Activated T-cell treated with anti-CD3 and anti-CD28 coated beads, Interleukin-2, amount 50 U/mL, for 1 hour (primary cell): ENCODE data around the gene STOML1.

ENCODE experiments used
- DNase-seq: peaks from one replicate; pipeline ENCODE4 v3.0.0-alpha.2; 2020

Gene STOML1

GRCh38 chr15:74013374-74013894 is 21.3 kb upstream of the STOML1 start:
- no peak for DNase-seq

- no peak for DNase-seq
These were observed 19.5 kb upstream of the STOML1 start for GRCh38 chr15:74011610-74012009.

- DNase-seq = no peak
These were observed 18.9 kb upstream of the STOML1 start for GRCh38 chr15:74010929-74011540.

GRCh38 chr15:74008901-74009300 is 16.8 kb upstream of the STOML1 start:
- DNase-seq = no peak

GRCh38 chr15:74007820-74008371 is 15.8 kb upstream of the STOML1 start:
- no peak for DNase-seq

- no peak for DNase-seq
These were observed 14.9 kb upstream of the STOML1 start for GRCh38 chr15:74006774-74007639.

GRCh38 chr15:73997986-73998385 is 5.9 kb upstream of the STOML1 start:
- DNase-seq = no peak

GRCh38 chr15:73996939-73997338 is 4.8 kb upstream of the STOML1 start:
- DNase-seq = no peak

GRCh38 chr15:73996267-73996666 is 4.2 kb upstream of the STOML1 start:
- DNase-seq = no peak

- DNase-seq = no peak
These were observed 3.0 kb upstream of the STOML1 start for GRCh38 chr15:73994912-73995622.

GRCh38 chr15:73994413-73994883 is 2.4 kb upstream of the STOML1 start, which contains the start of gene PML:
Gene PML, plus strand, starts transcription at chr15:73994716. Its CDS starts 97 bp downstream, at chr15:73994813.
- peak; percentile 86 for DNase-seq

GRCh38 chr15:73993211-73993994 is 1.3 kb upstream of the STOML1 start:
- no peak for DNase-seq

GRCh38 chr15:73992594-73992898 is 451 bp upstream of the STOML1 start:
- DNase-seq = no peak

- no peak for DNase-seq
These were observed 835 bp downstream of the STOML1 start for GRCh38 chr15:73991260-73991659.

- DNase-seq = no peak
These were observed 1.7 kb downstream of the STOML1 start for GRCh38 chr15:73990250-73991005.

- no peak for DNase-seq
These were observed 2.9 kb downstream of the STOML1 start for GRCh38 chr15:73989001-73989798.

- no peak for DNase-seq
These were observed 3.6 kb downstream of the STOML1 start for GRCh38 chr15:73988445-73988969.

- DNase-seq = no peak
These were observed 4.2 kb downstream of the STOML1 start for GRCh38 chr15:73987681-73988444.

GRCh38 chr15:73987250-73987649 is 4.8 kb downstream of the STOML1 start:
- no peak for DNase-seq

- DNase-seq = no peak
These were observed 5.4 kb downstream of the STOML1 start for GRCh38 chr15:73986776-73987056.
